GM21526 (cell line): ENCODE measurements around the gene CMIP.

Experiments
- ATAC-seq: cut with Tn5 transposase; IDR thresholded peaks from one replicate; pipeline ENCODE4 v1.9.1; 2021; ENCODE audit warnings: moderate library complexity; ENCODE audit not compliant: unreplicated experiment, low FRiP score

The CMIP gene

DNA sequence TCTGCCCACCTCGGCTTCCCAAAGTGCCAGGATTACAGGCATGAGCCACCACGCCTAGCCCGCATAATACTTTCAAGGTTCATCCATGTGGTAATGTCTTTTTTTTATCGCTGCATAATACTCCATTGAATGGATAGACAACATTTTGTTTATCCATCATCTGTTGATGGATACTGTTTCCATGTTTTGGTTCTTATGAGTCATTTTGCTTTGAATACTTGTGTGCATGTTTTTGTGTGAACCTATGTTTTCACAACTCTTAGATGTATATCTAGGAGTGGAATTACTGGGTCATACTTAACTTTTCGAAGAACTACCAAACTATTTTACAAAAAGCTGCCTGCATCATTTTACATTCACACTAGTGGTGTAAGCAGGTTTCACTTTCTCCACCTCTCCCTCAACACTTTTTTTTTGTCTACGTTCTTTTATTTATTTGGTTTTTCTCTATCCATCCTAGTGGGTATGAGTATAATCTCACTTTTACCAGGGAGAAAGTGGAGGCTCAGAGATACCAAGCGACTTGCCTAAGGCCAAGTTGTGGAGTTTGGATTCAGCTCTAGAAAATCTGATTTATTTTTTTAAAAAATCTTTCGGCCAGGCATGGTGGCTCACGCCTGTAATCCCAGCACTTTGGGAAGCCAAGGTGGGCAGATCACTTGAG lies 151.2 kb downstream of the CMIP start:
- ATAC-seq: no peak

DNA sequence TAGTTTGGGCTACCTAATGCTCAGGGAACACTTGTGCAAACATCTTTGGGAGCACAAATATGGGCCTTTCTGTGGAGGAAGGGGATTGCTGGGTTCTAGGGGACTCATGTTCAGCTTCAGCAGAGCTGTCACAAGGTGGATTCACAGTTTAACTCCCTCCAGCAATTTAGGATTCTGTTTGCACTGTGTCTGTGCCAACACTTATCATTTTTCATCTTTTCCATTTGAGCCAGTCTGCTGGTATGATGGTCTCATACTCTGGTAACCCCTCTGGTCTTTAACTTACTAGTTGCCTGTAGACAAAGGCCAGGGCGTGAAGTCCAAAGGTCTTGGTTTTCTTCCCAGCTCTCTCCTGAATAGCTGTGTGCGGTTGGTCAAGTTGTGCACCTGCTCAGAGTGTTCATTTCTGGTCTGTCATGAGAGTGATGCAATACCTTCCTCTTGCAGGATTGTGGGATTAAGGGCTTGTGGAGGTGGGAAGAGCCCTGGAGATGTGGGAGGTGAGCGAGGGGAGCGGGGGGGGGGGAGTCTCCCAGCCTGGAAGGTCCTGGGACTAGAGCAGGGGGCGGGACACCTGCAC lies 152.6 kb downstream of the CMIP start:
- ATAC-seq: no peak

DNA sequence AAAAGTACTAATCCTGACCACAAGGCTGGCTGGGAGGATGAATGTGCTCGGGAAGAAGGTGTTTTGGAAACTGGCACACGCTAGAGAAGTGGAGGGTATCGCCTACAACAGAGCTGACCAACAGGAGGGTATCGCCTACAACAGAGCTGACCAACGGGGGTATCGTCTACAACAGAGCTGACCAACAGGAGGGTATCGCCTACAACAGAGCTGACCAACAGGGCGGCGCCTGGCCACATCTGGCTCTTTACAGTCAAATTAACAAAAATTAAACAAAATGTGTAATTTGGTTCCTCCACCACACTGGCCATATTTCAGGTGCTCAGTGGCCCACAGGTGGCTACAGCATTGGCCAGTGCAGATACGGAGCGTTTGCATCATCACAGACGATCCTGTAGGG lies 153.5 kb downstream of the CMIP start:
- no peak for ATAC-seq

DNA sequence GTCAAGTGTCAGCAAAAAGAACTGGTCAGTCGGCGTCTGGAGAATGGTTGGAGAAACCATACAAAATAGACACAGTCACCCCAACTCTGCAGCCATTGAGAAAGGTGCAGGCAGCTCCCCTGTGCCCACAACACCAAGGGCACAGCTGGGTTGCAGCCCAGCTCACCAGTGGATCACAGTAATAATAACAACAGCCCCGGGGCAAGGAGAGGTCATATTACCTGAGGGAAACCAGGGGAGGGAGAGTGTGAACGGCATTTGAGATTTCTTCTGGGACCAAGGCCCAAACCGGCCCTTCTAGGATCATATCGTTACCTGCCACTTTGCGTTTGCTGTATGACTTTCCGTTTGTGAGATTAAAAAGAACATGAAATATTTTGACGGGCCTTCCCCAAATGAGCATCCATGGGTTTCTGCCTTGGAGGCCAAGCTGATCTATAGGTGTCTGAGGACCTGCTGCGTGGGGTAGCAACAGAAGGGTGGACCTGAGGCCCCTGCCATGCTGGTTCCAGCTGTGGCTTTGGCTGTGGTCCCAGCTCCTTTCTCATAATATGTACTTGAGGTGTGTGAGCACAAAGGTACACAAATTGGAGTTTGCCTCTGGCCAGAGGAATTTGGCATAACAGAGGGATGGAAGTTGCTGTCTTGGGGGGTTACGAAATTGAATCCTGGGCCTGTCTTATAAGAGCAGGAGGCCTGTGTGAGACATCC lies 154.6 kb downstream of the CMIP start:
- ATAC-seq: no peak

DNA sequence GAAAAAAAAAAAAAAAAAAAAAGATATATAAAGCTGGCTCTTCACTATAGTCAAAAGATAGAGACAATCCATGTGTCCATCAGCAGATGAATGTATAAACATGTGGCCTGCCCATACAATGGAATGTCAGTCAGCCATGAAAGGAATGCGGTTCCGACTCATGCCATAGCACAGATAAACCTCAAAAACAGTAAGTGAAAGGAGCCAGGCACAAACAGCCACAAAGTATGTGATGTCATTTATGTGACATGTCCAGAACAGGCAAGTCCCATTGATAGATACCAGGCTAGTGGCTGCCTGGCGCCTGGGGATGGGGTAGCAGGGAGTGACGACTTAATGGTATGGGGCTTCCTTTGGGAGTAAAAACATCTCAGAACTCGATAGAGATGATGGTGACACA lies 155.7 kb downstream of the CMIP start:
- ATAC-seq: no peak

DNA sequence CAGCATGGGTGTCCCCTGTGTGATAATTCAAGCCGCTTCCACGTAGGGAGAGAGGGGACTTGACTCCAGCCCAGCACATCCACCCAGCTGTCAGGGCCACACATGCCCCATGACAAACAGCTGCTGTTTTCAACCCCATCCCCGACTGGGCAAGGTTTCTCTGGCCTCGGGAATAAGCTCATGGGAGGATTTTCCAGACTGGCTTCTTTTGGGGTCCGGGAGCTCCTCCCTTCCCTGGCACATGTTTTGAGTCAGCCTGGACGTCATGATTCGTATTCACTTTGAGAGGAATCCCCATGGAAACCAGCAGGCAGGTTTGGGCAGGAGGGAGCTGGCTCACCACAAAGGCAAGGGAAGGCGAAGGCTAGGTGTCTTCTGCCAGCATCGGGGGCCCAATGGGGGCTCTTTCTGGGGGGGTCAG lies 156.4 kb downstream of the CMIP start:
- ATAC-seq: no peak

DNA sequence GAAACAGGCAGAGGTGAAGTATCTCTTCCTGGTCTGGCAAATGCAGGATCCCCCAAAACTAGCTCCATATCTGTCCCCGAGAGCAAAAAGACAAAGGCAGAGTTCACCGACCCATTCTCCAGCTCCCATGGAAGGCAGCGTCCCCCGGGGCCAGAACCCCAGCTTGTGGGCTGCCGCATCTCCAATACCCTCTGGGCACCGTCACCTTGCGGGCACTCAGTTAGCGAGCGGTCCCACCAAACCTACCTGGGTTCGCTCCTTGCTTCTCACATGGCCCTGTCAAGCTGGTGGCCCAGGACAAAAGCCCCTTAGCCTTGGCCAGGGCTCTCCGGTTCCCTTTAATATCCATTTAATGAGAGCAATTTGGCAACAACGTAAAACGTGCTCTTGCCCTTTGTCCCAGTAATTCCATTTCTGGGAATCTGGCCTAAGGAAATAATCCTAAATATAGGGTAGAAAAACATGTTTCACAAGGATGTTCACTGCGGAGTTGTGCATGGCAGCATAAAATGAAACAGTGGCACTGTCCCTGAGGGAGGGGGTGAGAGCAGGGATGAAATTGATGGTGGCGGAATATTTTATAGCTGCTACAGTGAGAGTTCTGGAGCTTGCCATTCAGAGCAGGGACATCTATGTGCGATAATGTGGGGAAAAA lies 157.1 kb downstream of the CMIP start:
- no peak for ATAC-seq

DNA sequence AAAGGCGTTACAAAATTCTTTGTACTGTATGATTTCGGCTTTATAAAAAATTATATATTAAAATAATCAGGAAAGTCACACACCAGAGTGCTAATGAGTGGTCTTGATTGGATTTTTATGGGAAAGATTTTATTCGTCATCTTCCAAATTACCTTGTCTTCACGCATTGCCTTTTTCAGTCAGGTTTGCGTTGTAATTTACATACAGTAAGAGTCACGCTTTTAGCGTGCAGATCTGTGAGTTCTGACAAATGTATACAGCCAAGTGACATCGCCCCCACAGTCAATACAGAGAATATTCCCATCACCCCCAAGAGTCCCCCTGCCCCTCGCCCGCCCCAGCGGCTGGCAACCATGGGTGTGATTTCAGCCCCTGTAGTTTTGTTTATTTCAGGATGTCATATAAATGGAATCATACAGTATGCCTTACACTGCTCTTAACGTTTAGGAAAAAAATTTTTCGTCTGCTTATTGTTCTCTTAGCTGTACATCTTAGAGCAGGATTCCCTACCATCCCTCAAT lies 157.7 kb downstream of the CMIP start:
- ATAC-seq: no peak

DNA sequence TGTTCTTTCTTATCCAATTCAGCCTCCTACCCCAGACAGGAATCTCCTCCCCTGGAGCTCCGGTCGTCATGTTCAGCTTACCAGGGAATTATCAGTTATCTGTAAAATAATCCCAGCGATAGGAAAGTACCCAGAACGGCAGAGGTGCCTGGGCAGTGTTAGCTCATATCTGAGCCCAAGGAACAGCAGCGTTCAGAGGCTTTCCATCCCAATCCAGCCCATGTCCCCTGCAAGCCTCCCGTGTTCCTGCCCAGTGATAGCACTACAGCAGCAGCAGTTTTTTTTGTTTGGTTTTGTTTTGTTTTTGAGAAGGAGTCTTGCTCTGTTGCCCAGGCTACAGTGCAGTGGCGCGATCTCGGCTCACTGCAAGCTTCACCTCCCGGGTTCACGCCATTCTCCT lies 158.2 kb downstream of the CMIP start:
- no peak for ATAC-seq

DNA sequence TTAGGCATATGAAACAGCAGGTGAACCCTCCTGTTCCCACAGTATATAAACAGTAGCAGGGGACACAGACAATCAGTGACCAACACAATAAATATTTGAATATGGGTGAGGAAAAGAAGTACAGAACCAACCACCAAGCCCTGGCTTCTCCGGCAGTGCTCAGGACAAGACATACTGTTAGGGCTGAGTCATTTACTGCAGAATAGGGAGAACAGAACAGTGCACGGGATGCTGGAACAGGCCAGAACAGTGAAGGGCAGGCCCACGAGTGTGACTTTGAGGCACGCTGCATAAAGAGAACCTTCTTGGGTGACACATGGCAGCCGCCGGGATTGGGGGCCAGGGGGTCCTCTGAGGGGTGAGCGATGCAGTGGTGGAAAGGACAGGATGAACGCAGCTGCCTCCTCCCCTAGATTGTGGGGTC lies 160.4 kb downstream of the CMIP start:
- ATAC-seq: no peak

DNA sequence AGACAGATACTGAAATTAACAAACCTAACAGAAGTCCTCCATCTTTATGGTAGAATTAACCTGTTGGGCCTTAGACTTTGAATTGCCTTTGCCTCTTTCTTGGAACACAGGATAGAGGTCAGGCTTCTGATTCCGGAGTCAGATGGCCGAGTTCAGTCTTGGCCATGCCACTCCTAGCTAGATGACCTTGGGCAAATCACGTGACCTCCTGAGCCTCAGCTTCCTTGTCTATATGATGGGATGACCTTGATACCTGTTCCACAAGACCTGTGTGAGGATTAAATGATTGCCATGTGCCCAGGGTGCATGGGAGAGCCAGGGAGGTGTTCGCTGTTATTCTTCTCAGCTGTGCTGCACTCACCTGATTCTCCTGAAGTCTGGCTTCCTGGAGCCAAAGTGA lies 161.4 kb downstream of the CMIP start:
- ATAC-seq: no peak

DNA sequence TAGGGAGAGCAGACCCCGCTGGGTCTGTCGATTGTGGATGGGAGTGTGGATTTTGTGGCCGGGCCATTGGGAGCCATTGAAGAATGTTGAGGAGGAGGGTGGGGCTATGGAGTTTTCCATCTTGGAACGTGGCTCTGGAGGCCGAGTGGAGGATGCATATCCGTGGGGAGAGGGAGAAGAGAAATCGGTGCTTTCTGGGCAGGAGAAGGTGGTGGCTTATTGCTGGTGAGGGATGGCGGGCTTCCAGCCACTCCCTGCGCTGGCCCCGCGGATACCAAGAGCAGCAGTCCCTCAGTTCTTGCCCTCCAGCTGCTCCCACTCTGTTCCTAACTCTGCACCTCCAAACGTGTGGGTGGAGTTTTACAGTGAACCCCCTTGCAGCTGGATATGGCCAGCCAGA lies 162.4 kb downstream of the CMIP start:
- ATAC-seq: no peak

DNA sequence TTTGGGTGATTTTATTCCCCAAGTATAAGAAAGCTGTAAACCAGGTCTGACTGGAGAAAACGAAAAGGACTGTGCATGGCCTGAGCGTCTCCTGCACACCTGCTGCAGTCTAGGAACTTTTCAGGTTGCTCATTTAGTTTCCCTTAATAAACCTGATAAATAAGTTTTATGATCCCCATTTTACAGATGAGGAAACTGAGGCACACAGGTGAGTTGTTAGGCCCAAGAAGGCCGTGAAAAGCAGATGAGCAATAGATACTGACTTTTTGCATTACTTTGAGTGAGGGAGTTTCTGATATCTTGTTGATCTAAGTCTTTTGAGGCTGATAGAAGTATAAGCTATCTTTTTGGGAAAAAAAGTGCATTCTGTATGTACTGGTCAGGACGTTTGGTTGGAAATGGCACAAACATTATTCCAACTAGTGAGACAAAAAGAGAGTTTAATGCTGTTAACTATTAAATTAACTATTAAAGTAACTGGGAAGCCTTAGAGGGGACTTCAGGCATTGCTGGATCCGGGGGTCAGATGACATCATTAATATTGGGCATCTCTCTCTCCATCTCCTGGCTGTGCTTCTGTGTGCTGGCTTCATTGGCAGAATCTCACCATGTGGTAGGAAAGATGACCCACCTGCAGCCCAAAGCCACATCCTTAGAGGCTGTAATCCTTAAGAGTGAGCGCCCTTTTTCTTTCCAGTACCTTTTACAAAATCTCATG lies 163.4 kb downstream of the CMIP start:
- no peak for ATAC-seq

DNA sequence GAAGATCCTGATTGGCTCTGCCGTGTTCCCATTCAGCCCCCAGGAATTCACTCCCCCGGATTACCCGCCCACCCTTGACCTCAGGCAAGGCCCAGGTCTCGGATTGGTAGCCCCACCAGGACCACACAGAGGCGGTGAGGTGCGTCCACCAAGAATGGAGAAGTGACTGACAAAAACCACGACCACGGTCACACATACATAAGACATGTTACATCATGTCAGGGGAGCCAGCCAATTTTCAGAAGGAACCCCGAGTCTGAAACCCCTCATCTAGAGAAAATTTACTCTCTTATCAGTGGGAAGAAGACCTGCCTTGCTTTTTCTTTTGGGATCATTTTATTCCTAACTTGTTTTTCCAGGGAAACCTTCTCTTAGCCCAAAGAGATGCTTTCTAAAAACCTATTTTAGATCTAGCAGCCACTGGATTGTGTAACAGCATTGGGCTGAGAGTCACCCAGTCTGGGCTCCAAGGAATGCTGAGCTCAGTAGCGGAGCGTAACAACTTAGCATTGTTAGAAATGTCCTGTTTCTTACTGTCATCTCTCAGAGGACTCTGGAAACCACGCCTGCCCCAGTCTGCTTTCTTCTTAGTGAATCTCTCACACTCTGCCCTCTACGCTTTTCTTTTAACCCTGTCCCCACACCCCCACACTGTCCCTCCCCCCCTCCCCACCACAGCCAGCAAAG lies 164.1 kb downstream of the CMIP start:
- no peak for ATAC-seq

DNA sequence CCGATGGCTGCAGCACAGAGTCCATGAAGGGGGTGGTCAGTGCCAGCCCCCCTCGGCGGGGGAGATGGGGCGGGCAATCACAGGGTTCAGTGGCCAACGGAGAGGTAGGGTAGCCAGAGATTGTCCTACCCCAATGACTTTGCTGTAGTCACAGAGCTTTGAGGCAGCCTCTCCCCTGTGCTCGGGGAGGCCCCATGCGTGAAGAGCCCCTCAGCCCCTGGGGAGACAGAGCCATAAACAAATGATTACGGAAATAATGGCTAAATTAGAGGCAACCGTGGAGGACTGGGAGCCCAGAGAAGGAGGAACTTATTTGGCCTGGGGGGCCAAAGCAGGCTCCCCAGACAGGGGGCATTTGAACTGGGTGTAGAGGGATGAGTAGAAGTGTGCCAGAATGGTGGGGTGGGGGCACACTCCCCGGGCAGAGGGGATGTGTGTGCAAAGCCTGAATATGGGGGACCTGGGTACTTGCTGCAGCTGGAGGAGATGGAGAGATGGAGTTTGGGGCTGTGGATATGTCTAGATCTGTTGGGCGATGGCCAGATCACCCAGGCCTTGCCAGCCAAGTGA lies 164.8 kb downstream of the CMIP start:
- no peak for ATAC-seq

DNA sequence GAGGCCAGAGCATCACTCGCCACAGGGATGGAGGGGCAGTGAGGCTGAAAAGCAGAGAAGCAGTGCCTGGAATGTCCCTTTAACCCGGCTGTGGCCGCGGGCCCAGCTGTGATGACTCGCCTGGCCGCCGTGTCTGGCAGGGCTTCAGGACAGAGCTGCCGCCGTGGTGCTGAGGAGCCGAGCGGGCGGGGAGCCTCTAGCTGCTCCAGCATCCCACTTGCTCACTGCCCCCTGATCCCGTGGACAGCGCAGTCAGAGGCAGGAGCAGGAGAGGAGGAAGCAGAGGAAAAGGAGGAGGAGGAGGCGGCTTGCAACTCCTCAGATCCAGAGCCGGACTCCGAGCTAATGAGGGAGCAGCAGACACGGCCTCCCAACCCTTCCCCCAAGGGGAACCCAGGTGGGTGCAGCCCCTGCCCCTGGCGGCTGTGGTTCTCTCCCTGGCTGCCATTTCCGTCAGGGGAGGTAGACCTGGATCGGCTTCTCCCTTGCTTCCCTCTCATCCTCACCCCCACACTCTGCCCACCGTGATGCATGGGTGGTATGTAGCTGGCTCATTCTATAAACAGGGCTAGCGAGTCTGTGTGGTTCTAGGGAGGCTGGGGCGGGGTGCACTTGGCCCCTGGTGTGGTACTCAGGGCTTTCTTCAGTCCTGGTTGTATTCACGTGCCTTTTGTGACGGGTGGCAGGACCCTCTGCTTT lies 165.7 kb downstream of the CMIP start:
- no peak for ATAC-seq

DNA sequence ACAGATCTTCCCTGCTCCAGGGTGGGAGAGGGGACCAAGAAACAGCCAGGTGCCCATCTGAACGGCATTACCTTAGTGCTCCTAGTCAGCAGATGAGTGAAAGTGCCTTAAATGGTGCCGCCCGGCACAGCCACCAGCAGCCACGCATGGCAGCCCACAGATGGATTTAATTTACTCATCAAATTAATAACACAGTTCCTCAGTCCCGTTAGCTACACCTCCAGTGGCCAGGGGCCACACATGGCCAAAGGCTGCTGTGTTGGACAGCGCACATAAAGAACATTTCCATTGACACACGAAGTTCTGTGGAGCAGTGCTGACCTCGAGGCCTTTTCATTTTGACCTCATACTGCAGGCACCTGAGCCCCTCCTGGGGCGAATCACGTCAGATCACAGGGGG lies 166.3 kb downstream of the CMIP start:
- no peak for ATAC-seq

DNA sequence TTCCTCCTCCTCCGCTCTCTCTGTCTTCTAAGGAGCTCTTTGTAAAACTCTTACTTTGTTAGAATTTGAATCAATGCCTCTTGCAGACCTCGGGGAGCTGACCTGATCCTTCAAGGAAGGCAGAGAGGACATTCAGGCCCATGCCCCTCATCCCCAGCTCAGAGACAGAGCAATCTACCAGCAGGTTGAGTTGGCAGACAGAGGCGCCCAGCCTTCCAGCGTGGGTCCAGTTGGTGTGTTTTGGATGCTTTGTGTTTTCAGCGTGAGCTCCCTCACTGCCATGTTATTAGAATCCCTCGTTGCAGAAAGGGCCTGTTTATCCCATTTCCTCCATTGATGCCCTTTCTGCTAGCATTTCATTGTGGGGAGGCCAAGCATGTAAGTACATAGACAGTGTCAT lies 167.1 kb downstream of the CMIP start:
- no peak for ATAC-seq
